ENCODE measurements around the gene KLF3. TPM values are rescaled to one million over a fixed set of nuclear protein-coding genes. Genes with fewer than 3 reads are reported as not detected.

KLF3 gene
- polyA plus RNA-seq, 1 experiment, result 11.4 TPM

DNA sequence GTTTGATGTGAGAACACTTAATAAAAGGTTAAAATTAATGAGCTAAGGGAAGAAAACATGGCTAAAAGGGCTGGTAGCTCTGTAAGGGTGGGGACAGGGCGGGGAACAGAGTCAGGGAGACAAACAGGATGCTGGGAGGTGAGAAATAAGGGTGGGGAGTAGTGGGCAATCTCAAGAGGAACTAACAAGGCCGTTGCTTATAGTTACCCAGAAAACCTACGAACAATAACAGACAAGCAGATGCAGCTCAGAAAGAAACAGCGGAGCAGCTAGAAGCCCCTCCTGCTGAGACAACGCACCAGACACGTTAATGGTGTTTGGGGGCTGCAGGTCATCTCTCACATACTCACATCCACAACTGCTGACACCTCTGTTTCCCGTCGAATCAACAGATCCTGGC is 9.7 kb upstream of the KLF3 start:
- POLR2A ChIA-PET, result no interaction called here

DNA sequence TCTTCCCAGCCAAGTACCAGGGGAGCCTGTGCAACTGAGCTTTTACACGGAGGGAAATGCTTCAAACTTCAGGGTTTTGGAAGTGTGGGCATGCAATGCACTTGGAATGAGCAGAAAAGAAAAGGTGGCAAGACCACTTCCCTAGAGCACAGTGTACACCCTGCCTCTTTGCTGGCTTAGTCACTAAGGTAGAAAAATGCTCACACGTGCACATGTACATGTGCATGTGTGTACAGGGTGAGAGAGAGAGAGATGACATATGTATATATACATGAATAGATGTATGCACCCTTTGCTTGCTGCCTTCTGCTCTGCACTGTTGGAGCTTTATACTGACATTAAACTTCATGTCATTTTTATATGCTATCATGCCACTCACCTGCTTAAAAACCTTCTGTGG is 7.9 kb upstream of the KLF3 start:
- no peak for DNase-seq (ENCODE audit: low read depth)
- no peak overlapping the region for H3K4me3 ChIP-seq (ENCODE audit: low read depth, low read length)
- no peaks in the 10 kb centered on the region for H3K36me3 ChIP-seq (ENCODE audit: control insufficient read depth, insufficient read depth, low read length)
- TF ChIP-seq, protein P1, sequence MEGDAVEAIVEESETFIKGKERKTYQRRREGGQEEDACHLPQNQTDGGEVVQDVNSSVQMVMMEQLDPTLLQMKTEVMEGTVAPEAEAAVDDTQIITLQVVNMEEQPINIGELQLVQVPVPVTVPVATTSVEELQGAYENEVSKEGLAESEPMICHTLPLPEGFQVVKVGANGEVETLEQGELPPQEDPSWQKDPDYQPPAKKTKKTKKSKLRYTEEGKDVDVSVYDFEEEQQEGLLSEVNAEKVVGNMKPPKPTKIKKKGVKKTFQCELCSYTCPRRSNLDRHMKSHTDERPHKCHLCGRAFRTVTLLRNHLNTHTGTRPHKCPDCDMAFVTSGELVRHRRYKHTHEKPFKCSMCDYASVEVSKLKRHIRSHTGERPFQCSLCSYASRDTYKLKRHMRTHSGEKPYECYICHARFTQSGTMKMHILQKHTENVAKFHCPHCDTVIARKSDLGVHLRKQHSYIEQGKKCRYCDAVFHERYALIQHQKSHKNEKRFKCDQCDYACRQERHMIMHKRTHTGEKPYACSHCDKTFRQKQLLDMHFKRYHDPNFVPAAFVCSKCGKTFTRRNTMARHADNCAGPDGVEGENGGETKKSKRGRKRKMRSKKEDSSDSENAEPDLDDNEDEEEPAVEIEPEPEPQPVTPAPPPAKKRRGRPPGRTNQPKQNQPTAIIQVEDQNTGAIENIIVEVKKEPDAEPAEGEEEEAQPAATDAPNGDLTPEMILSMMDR (IDR thresholded peaks at IDR 0.05; ENCODE audit: insufficient read depth, low read depth, low read length), result no peak
- ChIA-PET POLR2A (no interaction called here), CTCF (no interaction called here)
- H3K27me3 ChIP-seq (ENCODE audit: control insufficient read depth, insufficient read depth, low read length), result peaks cover 3% of the 10 kb centered on the region

More for the DNA sequence above, 9.7 kb upstream of the KLF3 start:
- CTCF ChIA-PET, result interaction anchor here (0.7 to 1.5 kb wide), 2 partner anchors 10 to 12 kb away, joined by 3 read pairs; no protein-coding TSS in a partner anchor
- TF ChIP-seq, protein P1 (IDR thresholded peaks at IDR 0.05; ENCODE audit: insufficient read depth, low read depth, low read length), result no peak
- Histone ChIP-seq H3K4me3 (ENCODE audit: low read depth, low read length) (no peak overlapping the region), H3K36me3 (ENCODE audit: control insufficient read depth, insufficient read depth, low read length) (no peaks in the 10 kb centered on the region), H3K27me3 (ENCODE audit: control insufficient read depth, insufficient read depth, low read length) (peaks cover 3% of the 10 kb centered on the region)
- DNase-seq (ENCODE audit: low read depth), result no peak

DNA sequence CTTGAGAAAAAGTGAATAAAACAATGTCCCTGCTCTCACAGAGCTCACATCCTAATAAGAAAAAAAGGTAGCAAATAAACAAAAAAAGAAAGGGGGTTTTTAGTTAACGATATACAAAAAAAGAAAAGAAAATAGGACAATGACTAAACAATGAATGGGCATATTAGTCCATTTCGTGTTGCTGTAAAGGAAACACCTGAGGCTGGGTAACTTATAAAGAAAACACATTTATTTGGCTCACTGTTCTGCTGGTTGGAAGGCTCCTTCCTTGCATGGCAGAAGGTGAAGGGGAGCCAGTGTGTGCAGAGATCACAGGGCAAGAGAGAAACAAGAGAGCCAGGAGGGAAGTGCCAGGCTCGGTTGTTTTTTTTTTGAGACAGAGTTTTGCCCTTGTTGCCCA is 4.7 kb upstream of the KLF3 start:
- CTCF ChIA-PET, result no interaction called here
- POLR2A ChIA-PET, result no interaction called here
- DNase-seq (ENCODE audit: low read depth), result no peak
- TF ChIP-seq, protein P1 (IDR thresholded peaks at IDR 0.05; ENCODE audit: insufficient read depth, low read depth, low read length), result no peak
- no peak overlapping the region for H3K4me3 ChIP-seq (ENCODE audit: low read depth, low read length)
- no peaks in the 10 kb centered on the region for H3K36me3 ChIP-seq (ENCODE audit: control insufficient read depth, insufficient read depth, low read length)
- peaks cover 1% of the 10 kb centered on the region for H3K27me3 ChIP-seq (ENCODE audit: control insufficient read depth, insufficient read depth, low read length)

DNA sequence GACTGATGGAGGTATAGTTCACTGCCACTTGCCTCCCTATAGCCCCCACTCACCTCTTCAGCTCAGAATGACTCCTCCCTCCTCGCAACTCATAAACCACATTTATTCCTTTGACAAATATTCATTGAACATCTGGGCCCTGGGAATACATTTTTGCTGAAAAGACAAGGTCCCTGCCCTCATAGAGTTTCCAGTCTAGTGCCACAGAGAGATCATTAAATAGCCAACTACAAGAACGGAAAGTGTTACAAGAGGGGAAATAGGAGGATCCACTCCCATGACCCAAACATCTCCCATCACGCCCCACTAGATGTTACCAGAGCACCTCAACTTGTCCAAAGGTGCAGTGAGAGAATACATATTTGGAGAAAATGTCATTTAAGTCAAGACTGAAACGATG is 3.2 kb upstream of the KLF3 start:
- ChIA-PET CTCF (interaction anchor here (0.6 kb wide), 1 partner anchor 38 kb away, joined by 3 read pairs; no protein-coding TSS in a partner anchor), POLR2A (no interaction called here)
- no peak for DNase-seq (ENCODE audit: low read depth)
- no peaks in the 10 kb centered on the region for H3K36me3 ChIP-seq (ENCODE audit: control insufficient read depth, insufficient read depth, low read length)
- TF ChIP-seq, protein P1 (IDR thresholded peaks at IDR 0.05; ENCODE audit: insufficient read depth, low read depth, low read length), result no peak
- no peak overlapping the region for H3K4me3 ChIP-seq (ENCODE audit: low read depth, low read length)
- no peaks in the 10 kb centered on the region for H3K27me3 ChIP-seq (ENCODE audit: control insufficient read depth, insufficient read depth, low read length)

DNA sequence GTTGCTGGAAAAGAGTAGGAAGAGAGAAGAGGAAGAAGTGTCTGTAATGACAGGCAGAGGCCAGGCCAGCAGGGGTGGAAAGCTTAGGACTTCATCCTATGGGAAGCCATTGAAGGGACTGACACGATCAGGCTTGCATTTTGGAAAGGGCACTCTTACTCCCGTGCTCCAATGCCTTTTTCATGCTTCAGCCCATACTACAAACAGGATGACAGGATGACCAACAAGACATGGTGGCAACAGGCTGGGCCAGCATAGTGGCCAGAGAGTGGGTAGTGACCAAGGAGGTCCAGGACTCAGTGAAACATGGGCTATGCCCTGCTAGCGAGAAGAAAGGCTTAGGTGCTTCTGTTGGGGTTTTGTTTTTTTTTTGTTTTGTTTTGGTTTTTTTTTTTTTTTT is 2.6 kb upstream of the KLF3 start:
- CTCF ChIA-PET, result no interaction called here
- Histone ChIP-seq H3K4me3 (ENCODE audit: low read depth, low read length) (no peak overlapping the region), H3K36me3 (ENCODE audit: control insufficient read depth, insufficient read depth, low read length) (no peaks in the 10 kb centered on the region), H3K27me3 (ENCODE audit: control insufficient read depth, insufficient read depth, low read length) (no peaks in the 10 kb centered on the region)
- DNase-seq (ENCODE audit: low read depth), result no peak
- POLR2A ChIA-PET, result no interaction called here
- TF ChIP-seq, protein P1 (IDR thresholded peaks at IDR 0.05; ENCODE audit: insufficient read depth, low read depth, low read length), result no peak
